Vagina (tissue), 2 donors: ENCODE data around the gene TXNL4A. TPM values are rescaled to one million over a fixed set of nuclear protein-coding genes. Genes with fewer than 3 reads are reported as not detected.

Experiments used
- DNase-seq, 2 donors: peaks; one replicate each; pipeline ENCODE4 v3.0.0-alpha.2; 2017; ENCODE audit errors: extremely low spot score in 2 of 2
- H3K27ac ChIP-seq: fragments of 200-600 bp; sonication (generic); one replicate; pipeline ENCODE4 v1.5.1; 2019
- H3K27me3 ChIP-seq: fragments of 200-600 bp; sonication (generic); one replicate; pipeline ENCODE4 v1.5.1; 2019
- H3K36me3 ChIP-seq, 2 donors: fragments of 200-600 bp; sonication (generic); one replicate each; pipeline ENCODE4 v1.5.1; 2017 to 2019
- H3K4me1 ChIP-seq: fragments of 200-600 bp; sonication (generic); one replicate; pipeline ENCODE4 v1.5.1; 2019
- H3K4me3 ChIP-seq, 2 donors: fragments of 200-600 bp; sonication (generic); 1 replicate in 1 of 2; 2 replicates in 1 of 2; pipeline ENCODE4 v1.5.1; 2016 to 2019
- H3K9me3 ChIP-seq: fragments of 200-600 bp; sonication (generic); one replicate; pipeline ENCODE4 v1.5.1; 2019
- POLR2A ChIP-seq, 2 donors: fragments of 450-650 bp; IDR thresholded peaks; one replicate each; pipeline ENCODE4 v1.6.1; 2017; ENCODE audit warnings: antibody characterized with exemption in 2 of 2, mild to moderate bottlenecking in 2 of 2, moderate library complexity in 2 of 2
- POLR2AphosphoS5 ChIP-seq, 2 donors: sonication (generic); formaldehyde crosslinking; IDR thresholded peaks; one replicate each; pipeline ENCODE4 v1.9.0; 2017; ENCODE audit warnings: antibody characterized with exemption in 2 of 2, mild to moderate bottlenecking in 2 of 2, low read depth in 1 of 2; ENCODE audit not compliant: insufficient read depth in 1 of 2
- intact Hi-C: fragments of 100-400 bp; cut with DNase I; formaldehyde crosslinking; loops from one replicate; pipeline ENCODE4 v1.15.1; 2023
- total RNA-seq: library from RNA; depleted of rRNA; stranded (reverse); fragments of >200 nt; gene quantifications from one replicate; pipeline ENCODE4 v1.2.3, GENCODE V29; 2016
- TF ChIP-seq, protein P1 (sequence below), 3 experiments: fragments of 450-650 bp in 2 of 3; fragments of 200-600 bp in 1 of 3; sonication (generic) in 1 of 3; IDR thresholded peaks; one replicate each; pipeline ENCODE4 v1.5.1; 2017 to 2019; ENCODE audit warnings: antibody characterized with exemption in 3 of 3, mild to moderate bottlenecking in 2 of 3, moderate library complexity in 2 of 3

TXNL4A gene
- total RNA-seq, 1 donor from 2014 or later = 24.8 TPM

DNA sequence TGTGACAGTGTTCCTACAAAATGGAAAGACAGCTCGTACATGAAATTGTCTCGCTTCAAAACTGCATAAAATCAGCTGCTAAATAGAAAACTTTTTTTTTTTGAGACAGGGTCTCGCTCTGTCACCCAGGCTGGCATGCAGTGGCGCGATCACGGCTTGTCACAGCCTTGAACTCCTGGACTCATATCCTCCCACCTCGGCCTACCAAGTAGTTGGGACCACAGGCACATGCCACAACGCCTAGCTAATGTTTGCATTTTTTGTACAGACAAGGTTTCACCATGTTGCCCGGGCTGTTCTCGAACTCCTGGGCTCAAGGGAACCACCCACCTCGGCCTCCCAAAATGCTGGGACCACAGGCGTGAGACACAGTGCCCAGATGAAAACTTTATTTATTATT is 3.2 kb downstream of the TXNL4A start:
- Histone ChIP-seq H3K27ac (no peak overlapping the region), H3K36me3 (peaks cover 0 to 6% of the 10 kb centered on the region in 2 donors), H3K4me1 (peaks cover 46% of the 10 kb centered on the region), H3K27me3 (no peaks in the 10 kb centered on the region), H3K4me3 (no peak overlapping the region), H3K9me3 (no peaks in the 10 kb centered on the region)
- TF ChIP-seq, protein P1, sequence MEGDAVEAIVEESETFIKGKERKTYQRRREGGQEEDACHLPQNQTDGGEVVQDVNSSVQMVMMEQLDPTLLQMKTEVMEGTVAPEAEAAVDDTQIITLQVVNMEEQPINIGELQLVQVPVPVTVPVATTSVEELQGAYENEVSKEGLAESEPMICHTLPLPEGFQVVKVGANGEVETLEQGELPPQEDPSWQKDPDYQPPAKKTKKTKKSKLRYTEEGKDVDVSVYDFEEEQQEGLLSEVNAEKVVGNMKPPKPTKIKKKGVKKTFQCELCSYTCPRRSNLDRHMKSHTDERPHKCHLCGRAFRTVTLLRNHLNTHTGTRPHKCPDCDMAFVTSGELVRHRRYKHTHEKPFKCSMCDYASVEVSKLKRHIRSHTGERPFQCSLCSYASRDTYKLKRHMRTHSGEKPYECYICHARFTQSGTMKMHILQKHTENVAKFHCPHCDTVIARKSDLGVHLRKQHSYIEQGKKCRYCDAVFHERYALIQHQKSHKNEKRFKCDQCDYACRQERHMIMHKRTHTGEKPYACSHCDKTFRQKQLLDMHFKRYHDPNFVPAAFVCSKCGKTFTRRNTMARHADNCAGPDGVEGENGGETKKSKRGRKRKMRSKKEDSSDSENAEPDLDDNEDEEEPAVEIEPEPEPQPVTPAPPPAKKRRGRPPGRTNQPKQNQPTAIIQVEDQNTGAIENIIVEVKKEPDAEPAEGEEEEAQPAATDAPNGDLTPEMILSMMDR (IDR thresholded peaks at IDR 0.05) = no peak
- TF ChIP-seq POLR2A (IDR thresholded peaks at IDR 0.05) = no peak
- TF ChIP-seq POLR2AphosphoS5 (IDR thresholded peaks at IDR 0.05; ENCODE audit: insufficient read depth in 1 of 2, low read depth in 1 of 2) = no peak
- intact Hi-C loops = no loop called here
- DNase-seq = no peak

DNA sequence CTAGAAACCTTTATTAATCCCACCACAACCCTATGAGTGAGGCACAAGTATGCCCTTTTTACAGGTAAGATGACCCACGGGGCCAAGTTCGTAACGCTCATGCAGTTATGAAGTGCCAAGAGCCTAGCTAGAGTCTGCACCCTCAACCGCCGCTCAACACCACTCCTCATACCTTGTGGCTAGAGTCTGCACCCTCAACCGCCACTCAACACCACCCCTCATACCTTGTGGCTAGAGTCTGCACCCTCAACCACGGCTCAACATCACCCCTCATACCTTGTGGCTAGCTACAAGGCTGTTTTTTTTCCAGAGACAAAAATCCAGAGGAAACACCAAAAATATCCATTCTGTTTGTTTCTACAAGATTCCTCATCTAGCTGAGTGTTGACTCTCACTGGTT is 4.6 kb downstream of the TXNL4A start:
- intact Hi-C loops = no loop called here
- Histone ChIP-seq H3K9me3 (no peaks in the 10 kb centered on the region), H3K27ac (no peak overlapping the region), H3K27me3 (no peaks in the 10 kb centered on the region), H3K36me3 (peaks cover 0 to 6% of the 10 kb centered on the region in 2 donors), H3K4me3 (no peak overlapping the region), H3K4me1 (peaks cover 41% of the 10 kb centered on the region)
- DNase-seq = no peak
- TF ChIP-seq, protein P1 (IDR thresholded peaks at IDR 0.05) = no peak
- TF ChIP-seq POLR2AphosphoS5 (IDR thresholded peaks at IDR 0.05; ENCODE audit: insufficient read depth in 1 of 2, low read depth in 1 of 2) (no peak), POLR2A (IDR thresholded peaks at IDR 0.05) (no peak)

DNA sequence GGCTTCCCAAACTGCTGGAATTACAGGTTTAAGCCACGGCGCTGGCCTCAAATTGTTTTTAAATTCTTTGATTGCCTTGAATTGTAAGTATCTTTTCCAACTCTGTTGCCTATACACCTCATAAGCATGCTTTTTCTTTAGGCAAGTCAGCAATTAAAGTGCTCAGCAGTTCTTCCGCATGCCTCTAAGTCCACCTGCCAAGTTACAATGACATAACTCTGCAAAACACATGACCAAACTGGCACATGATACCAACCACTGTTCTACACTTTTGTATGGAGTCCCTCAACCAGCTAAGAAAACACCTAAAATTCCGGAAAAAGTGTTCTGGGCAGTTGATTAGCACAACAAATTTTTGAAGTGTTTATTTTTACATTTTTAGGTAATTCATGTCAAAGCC is 5.1 kb downstream of the TXNL4A start:
- Histone ChIP-seq H3K27ac (no peak overlapping the region), H3K27me3 (no peaks in the 10 kb centered on the region), H3K4me1 (peaks cover 41% of the 10 kb centered on the region), H3K36me3 (peaks cover 0 to 6% of the 10 kb centered on the region in 2 donors), H3K9me3 (no peaks in the 10 kb centered on the region), H3K4me3 (no peak overlapping the region)
- intact Hi-C loops = no loop called here
- no peak for TF ChIP-seq POLR2AphosphoS5 (IDR thresholded peaks at IDR 0.05; ENCODE audit: insufficient read depth in 1 of 2, low read depth in 1 of 2)
- TF ChIP-seq, protein P1 (IDR thresholded peaks at IDR 0.05) = no peak
- TF ChIP-seq POLR2A (IDR thresholded peaks at IDR 0.05) = no peak
- DNase-seq = no peak

DNA sequence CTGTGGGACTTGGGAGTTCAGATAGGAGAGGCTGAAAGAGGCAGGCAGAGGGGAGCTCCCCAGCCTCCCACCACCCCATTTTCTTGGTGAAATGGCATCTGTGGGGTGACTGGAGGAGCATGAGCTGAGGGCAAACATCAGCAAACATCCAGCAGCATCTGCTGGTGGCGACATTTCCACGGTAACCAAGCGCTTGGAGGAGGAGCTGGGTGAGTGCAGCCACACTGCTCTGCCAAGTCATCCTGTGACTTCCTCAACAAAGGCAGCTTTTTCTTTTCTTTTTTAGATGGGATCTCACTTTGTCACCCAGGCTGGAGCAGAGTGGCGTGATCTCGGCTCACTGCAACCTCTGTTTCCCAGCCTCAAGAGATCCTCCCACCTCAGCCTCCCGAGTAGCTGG is 5.6 kb downstream of the TXNL4A start:
- TF ChIP-seq POLR2AphosphoS5 (IDR thresholded peaks at IDR 0.05; ENCODE audit: insufficient read depth in 1 of 2, low read depth in 1 of 2) (no peak), POLR2A (IDR thresholded peaks at IDR 0.05) (no peak)
- TF ChIP-seq, protein P1 (IDR thresholded peaks at IDR 0.05) = no peak
- H3K27me3 ChIP-seq = no peaks in the 10 kb centered on the region
- no peak overlapping the region for H3K4me3 ChIP-seq
- no peak overlapping the region for H3K27ac ChIP-seq
- H3K4me1 ChIP-seq = peaks cover 39% of the 10 kb centered on the region
- no peaks in the 10 kb centered on the region for H3K9me3 ChIP-seq
- intact Hi-C loops = no loop called here
- no peak for DNase-seq
- H3K36me3 ChIP-seq = peaks cover 0 to 6% of the 10 kb centered on the region in 2 donors

DNA sequence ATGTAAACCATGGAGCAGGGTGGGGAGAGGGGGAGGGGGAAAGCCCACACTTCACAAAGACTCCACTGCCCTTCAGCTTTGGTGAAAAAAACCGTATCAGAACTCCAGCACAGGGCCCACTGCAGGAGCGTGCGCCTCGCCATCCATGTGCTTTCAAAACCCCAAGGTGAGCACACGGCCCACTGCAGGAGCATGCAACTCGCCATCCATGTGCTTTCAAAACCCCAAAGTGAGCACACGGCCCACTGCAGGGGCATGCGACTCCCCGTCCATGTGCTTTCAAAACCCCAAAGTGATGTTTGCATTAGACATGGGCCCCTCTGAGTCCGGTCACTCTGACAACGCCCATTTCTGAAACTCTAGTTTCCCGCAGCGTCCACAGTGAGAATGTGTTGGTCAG is 7.8 kb downstream of the TXNL4A start:
- Histone ChIP-seq H3K27me3 (no peaks in the 10 kb centered on the region), H3K36me3 (peaks cover 0 to 6% of the 10 kb centered on the region in 2 donors), H3K9me3 (no peaks in the 10 kb centered on the region), H3K4me1 (peaks cover 25% of the 10 kb centered on the region), H3K4me3 (no peak overlapping the region), H3K27ac (no peak overlapping the region)
- DNase-seq = no peak
- no peak for TF ChIP-seq POLR2AphosphoS5 (IDR thresholded peaks at IDR 0.05; ENCODE audit: insufficient read depth in 1 of 2, low read depth in 1 of 2)
- TF ChIP-seq, protein P1 (IDR thresholded peaks at IDR 0.05) = no peak
- TF ChIP-seq POLR2A (IDR thresholded peaks at IDR 0.05) = no peak
- intact Hi-C loops = no loop called here
